Thyroid gland (tissue), 4 donors: ENCODE measurements around the gene FKBP5. TPM values are rescaled to one million over a fixed set of nuclear protein-coding genes. Genes with fewer than 3 reads are reported as not detected.

Experiments
- DNase-seq, 2 donors: peaks; one replicate each; pipeline ENCODE4 v3.0.0-alpha.2; 2019
- H3K27ac ChIP-seq, 3 donors: fragments of 200-600 bp; sonication (generic); 1 replicate in 2 of 3; 2 replicates in 1 of 3; pipeline ENCODE4 v1.5.1; 2016 to 2019; ENCODE audit warnings: mild to moderate bottlenecking in 1 of 3, moderate library complexity in 1 of 3
- H3K27me3 ChIP-seq: fragments of 200-600 bp; sonication (generic); one replicate; pipeline ENCODE4 v1.5.1; 2019
- H3K36me3 ChIP-seq, 2 donors: fragments of 200-600 bp; sonication (generic); one replicate each; pipeline ENCODE4 v1.5.1; 2016 to 2019
- H3K4me1 ChIP-seq, 2 donors: fragments of 200-600 bp; sonication (generic); one replicate each; pipeline ENCODE4 v1.5.1; 2017 to 2019
- H3K4me3 ChIP-seq, 3 donors: fragments of 200-600 bp; sonication (generic); replicated peaks in 1 of 3; 1 replicate in 2 of 3; 2 replicates in 1 of 3; pipeline ENCODE4 v1.5.1; 2016; ENCODE audit warnings: mild to moderate bottlenecking in 1 of 3
- H3K9me3 ChIP-seq: fragments of 200-600 bp; sonication (generic); one replicate; pipeline ENCODE4 v1.5.1; 2017
- POLR2A ChIP-seq, 2 donors: fragments of 450-650 bp; IDR thresholded peaks; one replicate each; pipeline ENCODE4 v1.6.1; 2017; ENCODE audit warnings: antibody characterized with exemption in 2 of 2, mild to moderate bottlenecking in 2 of 2, moderate library complexity in 1 of 2
- WGBS, 2 donors: methylation state at CpG; one replicate each; pipeline ENCODE4 v1.1.5; 2017; 5-methylcytosine and 5-hydroxymethylcytosine counted together
- intact Hi-C: fragments of 100-400 bp; cut with DNase I; formaldehyde crosslinking; loops from one replicate; pipeline ENCODE4 v1.15.1; 2023
- total RNA-seq, 4 donors: library from RNA; depleted of rRNA; stranded (reverse); fragments of >200 nt; gene quantifications; one replicate each; pipeline ENCODE4 v1.2.3, GENCODE V29; 2016
- TF ChIP-seq, protein P1 (sequence below), 6 experiments: fragments of 200-600 bp in 3 of 6; fragments of 450-650 bp in 3 of 6; sonication (generic) in 3 of 6; IDR thresholded peaks; one replicate each; pipeline ENCODE4 v1.5.1; 2016 to 2019; ENCODE audit warnings: antibody characterized with exemption in 6 of 6, mild to moderate bottlenecking in 2 of 6, inconsistent platforms in 1 of 6, moderate library complexity in 1 of 6

The FKBP5 gene
- total RNA-seq, result 100 to 1,000 TPM; 239 to 600 (median 253) TPM

GRCh38 chr6:35688605-35689322, at the start of gene FKBP5:
FKBP5 (minus strand) TSS chr6:35688915; CDS start chr6:35642824, 46,091 bp downstream.
- TF ChIP-seq POLR2A (IDR thresholded peaks at IDR 0.05), result peak; percentile 98 to 100
- TF ChIP-seq, protein P1, sequence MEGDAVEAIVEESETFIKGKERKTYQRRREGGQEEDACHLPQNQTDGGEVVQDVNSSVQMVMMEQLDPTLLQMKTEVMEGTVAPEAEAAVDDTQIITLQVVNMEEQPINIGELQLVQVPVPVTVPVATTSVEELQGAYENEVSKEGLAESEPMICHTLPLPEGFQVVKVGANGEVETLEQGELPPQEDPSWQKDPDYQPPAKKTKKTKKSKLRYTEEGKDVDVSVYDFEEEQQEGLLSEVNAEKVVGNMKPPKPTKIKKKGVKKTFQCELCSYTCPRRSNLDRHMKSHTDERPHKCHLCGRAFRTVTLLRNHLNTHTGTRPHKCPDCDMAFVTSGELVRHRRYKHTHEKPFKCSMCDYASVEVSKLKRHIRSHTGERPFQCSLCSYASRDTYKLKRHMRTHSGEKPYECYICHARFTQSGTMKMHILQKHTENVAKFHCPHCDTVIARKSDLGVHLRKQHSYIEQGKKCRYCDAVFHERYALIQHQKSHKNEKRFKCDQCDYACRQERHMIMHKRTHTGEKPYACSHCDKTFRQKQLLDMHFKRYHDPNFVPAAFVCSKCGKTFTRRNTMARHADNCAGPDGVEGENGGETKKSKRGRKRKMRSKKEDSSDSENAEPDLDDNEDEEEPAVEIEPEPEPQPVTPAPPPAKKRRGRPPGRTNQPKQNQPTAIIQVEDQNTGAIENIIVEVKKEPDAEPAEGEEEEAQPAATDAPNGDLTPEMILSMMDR (IDR thresholded peaks at IDR 0.05), result no peak
- intact Hi-C loops, result loop anchor here (5.0 kb wide), 1 partner anchor 106 kb away; no protein-coding TSS in a partner anchor
- peak; percentile 98 to 99 for DNase-seq
- no peaks in the 10 kb centered on the region for H3K9me3 ChIP-seq
- peaks cover under 1 to 6% of the 10 kb centered on the region in 2 donors for H3K36me3 ChIP-seq
- peak within 1 kb of the TSS; percentile 94 to 100 (median 99) for H3K27ac ChIP-seq
- H3K4me1 ChIP-seq, result peaks cover 19 to 25% of the 10 kb centered on the region in 2 donors
- 15 to 34% methylated on average over 4 to 16 of the region's 80 CpGs for WGBS, 2 donors
- no peaks in the 10 kb centered on the region for H3K27me3 ChIP-seq
- peak within 1 kb of the TSS; percentile 50 to 98 (median 94) for H3K4me3 ChIP-seq

GRCh38 chr6:35737413-35738211, 48.9 kb upstream of the FKBP5 start:
- TF ChIP-seq POLR2A (IDR thresholded peaks at IDR 0.05), result no peak
- TF ChIP-seq, protein P1 (IDR thresholded peaks at IDR 0.05), result peak; percentile 73 to 99 (median 90)
- intact Hi-C loops, result loop anchor here (2.0 to 5.0 kb wide), 2 partner anchors 155 to 215 kb away; no protein-coding TSS in a partner anchor
- WGBS, 2 donors, result 56 to 62% methylated on average over 15 to 16 of the region's 16 CpGs
- no peaks in the 10 kb centered on the region for H3K9me3 ChIP-seq
- H3K4me3 ChIP-seq, result no peak overlapping the region
- DNase-seq, result peak in 1 of 2 donors; percentile 15
- H3K27me3 ChIP-seq, result no peaks in the 10 kb centered on the region
- H3K4me1 ChIP-seq, result peaks cover 10 to 28% of the 10 kb centered on the region in 2 donors
- H3K27ac ChIP-seq, result no peak overlapping the region
- H3K36me3 ChIP-seq, result no peaks in the 10 kb centered on the region

GRCh38 chr6:35736982-35737412, 48.3 kb upstream of the FKBP5 start, which contains the start of gene ARMC12:
ARMC12 (plus strand) TSS chr6:35737032; CDS start chr6:35737109, 77 bp downstream.
- intact Hi-C loops, result loop anchor here (2.0 to 5.0 kb wide), 2 partner anchors 155 to 214 kb away; no protein-coding TSS in a partner anchor
- peaks cover 16 to 35% of the 10 kb centered on the region in 2 donors for H3K4me1 ChIP-seq
- H3K27ac ChIP-seq, result peak within 1 kb of the TSS in 2 of 3 donors; percentile 99 to 100
- 90 to 93% methylated on average over 5 to 10 of the region's 10 CpGs for WGBS, 2 donors
- no peak within 1 kb of the TSS for H3K4me3 ChIP-seq
- no peaks in the 10 kb centered on the region for H3K36me3 ChIP-seq
- no peak for TF ChIP-seq POLR2A (IDR thresholded peaks at IDR 0.05)
- TF ChIP-seq, protein P1 (IDR thresholded peaks at IDR 0.05), result no peak
- no peaks in the 10 kb centered on the region for H3K9me3 ChIP-seq
- H3K27me3 ChIP-seq, result no peaks in the 10 kb centered on the region
- DNase-seq, result no peak

DNA sequence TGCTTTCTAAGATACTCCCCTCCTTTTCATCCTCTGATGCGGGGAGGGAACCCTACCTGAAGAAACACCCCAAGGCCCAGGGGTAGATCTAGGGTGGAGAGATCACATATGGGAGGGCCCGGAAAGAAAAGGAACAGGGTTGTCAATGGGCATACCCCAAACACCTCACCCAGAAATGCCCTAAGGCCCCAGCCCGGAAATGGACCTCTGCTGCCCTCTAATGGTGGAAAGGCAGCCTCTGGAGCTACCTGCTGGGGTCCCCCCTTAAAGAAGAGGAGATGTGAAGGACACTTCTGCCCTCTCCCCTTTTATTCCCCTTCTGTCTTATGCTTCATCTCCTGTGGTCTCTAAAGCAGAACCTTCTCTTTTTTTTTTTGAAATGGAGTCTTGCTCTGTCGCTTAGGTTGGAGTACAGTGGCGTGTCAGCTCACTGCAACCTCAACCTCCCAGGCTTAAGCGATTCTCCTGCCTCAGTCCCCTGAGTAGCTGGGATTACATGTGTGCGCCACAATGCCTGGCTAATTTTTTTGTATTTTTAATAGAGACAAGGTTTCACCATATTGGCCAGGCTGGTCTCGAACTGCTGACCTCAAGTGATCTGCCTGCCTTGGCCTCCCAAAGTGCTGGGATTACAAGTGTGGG, 47.7 kb upstream of the FKBP5 start:
- peaks cover 20 to 37% of the 10 kb centered on the region in 2 donors for H3K4me1 ChIP-seq

More for the DNA sequence above, 47.7 kb upstream of the FKBP5 start:
- TF ChIP-seq, protein P1 (IDR thresholded peaks at IDR 0.05), result peak; percentile 66 to 93 (median 86)
- no peak for TF ChIP-seq POLR2A (IDR thresholded peaks at IDR 0.05)
- H3K27me3 ChIP-seq, result no peaks in the 10 kb centered on the region
- H3K27ac ChIP-seq, result peak overlapping the region in 1 of 3 donors; percentile 99
- no peak overlapping the region for H3K4me3 ChIP-seq
- H3K9me3 ChIP-seq, result no peaks in the 10 kb centered on the region
- H3K36me3 ChIP-seq, result no peaks in the 10 kb centered on the region
- peak; percentile 76 to 81 for DNase-seq
- intact Hi-C loops, result loop anchor here (2.0 to 5.0 kb wide), 2 partner anchors 154 to 214 kb away; no protein-coding TSS in a partner anchor
- WGBS, 2 donors, result 60 to 62% methylated on average over 8 of the region's 8 CpGs
